Right lobe of liver (tissue), 4 donors: Measurements from ENCODE around the gene TSPAN8.
A peak's percentile ranks its signal among the peaks of the same experiment; 100 is the strongest.

Experiments
- POLR2A ChIP-seq: fragments of 450-650 bp; IDR thresholded peaks from one replicate; pipeline ENCODE4 v1.6.1; 2017; ENCODE audit warnings: antibody characterized with exemption, mild to moderate bottlenecking
- TF ChIP-seq, protein P1 (sequence below), 4 donors: fragments of 200-600 bp in 3 of 4; fragments of 450-650 bp in 1 of 4; IDR thresholded peaks; one replicate each; pipeline versions ENCODE4 v1.5.1 to v1.8.0; 2016 to 2022; ENCODE audit warnings: antibody characterized with exemption in 4 of 4, mild to moderate bottlenecking in 2 of 4
- donor health status: DM: no; HTN: no; CAD: no.
- donor health status: DM: no; HTN: no; CAD: no.
- donor health status: DM: no; HTN: yes; CAD: no.

DNA sequence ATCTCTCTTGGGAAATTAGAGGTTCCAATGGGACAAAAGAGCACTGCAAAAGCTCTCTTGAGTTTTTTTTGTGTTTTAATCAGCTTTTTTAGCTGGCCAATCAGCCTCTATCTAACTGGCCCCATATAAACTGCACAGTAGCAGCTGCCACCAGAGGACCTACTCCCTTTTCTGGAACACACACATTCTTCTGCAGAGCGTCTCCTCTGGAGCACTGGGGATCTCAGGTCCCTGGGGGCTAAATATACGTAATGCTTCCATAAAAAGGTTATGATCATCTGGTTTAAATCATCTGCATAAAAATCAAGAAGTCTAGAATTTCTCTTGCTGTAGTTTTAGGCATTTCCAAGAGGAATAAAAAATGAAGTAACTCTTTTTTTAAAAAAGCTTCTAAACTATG is 32.3 kb downstream of the TSPAN8 start:
- TF ChIP-seq, protein P1, sequence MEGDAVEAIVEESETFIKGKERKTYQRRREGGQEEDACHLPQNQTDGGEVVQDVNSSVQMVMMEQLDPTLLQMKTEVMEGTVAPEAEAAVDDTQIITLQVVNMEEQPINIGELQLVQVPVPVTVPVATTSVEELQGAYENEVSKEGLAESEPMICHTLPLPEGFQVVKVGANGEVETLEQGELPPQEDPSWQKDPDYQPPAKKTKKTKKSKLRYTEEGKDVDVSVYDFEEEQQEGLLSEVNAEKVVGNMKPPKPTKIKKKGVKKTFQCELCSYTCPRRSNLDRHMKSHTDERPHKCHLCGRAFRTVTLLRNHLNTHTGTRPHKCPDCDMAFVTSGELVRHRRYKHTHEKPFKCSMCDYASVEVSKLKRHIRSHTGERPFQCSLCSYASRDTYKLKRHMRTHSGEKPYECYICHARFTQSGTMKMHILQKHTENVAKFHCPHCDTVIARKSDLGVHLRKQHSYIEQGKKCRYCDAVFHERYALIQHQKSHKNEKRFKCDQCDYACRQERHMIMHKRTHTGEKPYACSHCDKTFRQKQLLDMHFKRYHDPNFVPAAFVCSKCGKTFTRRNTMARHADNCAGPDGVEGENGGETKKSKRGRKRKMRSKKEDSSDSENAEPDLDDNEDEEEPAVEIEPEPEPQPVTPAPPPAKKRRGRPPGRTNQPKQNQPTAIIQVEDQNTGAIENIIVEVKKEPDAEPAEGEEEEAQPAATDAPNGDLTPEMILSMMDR (IDR thresholded peaks at IDR 0.05): peak; percentile 30 to 46 (median 42)
- TF ChIP-seq POLR2A: no peak
